ENCODE data around the gene PBX4. TPM values are rescaled to one million over a fixed set of nuclear protein-coding genes. Genes with fewer than 3 reads are reported as not detected.

The PBX4 gene
- total RNA-seq, 2 donors from 2014 or later, result 1.6 to 8.2 TPM

- Histone ChIP-seq H3K36me3 (replicated peaks in 1 of 2; ENCODE audit: insufficient read depth in 1 of 2, low read depth in 2 of 2) (peaks cover 29 to 55% of the 10 kb centered on the region in 2 donors), H3K27me3 (no peaks in the 10 kb centered on the region), H3K4me1 (no peaks in the 10 kb centered on the region), H3K9me3 (no peaks in the 10 kb centered on the region), H3K27ac (no peak overlapping the region), H3K4me3 (no peak overlapping the region)
- ATAC-seq, result no peak
- no peak for DNase-seq
- TF ChIP-seq POLR2A (IDR thresholded peaks at IDR 0.05) (no peak), CTCF (IDR thresholded peaks at IDR 0.05) (no peak)
- intact Hi-C loops (cut with DNase I), result loop anchor here (5.0 kb wide), 1 partner anchor 122 kb away; the partner anchor contains the start of gene YJEFN3
- 93 to 100% methylated on average over 3 to 21 of the region's 22 CpGs for WGBS, 2 donors
These were observed 31.1 kb upstream of the PBX4 start for GRCh38 chr19:19649580-19649995.

- Histone ChIP-seq H3K27ac (no peak overlapping the region), H3K27me3 (no peaks in the 10 kb centered on the region), H3K4me3 (no peak overlapping the region), H3K9me3 (no peaks in the 10 kb centered on the region), H3K36me3 (replicated peaks in 1 of 2; ENCODE audit: insufficient read depth in 1 of 2, low read depth in 2 of 2) (peaks cover 24 to 52% of the 10 kb centered on the region in 2 donors), H3K4me1 (peaks cover under 1% of the 10 kb centered on the region)
- TF ChIP-seq CTCF (IDR thresholded peaks at IDR 0.05) (no peak), POLR2A (IDR thresholded peaks at IDR 0.05) (no peak)
- ATAC-seq (no peak), DNase-seq (no peak)
- 88 to 91% methylated on average over 6 of the region's 6 CpGs for WGBS, 2 donors
- intact Hi-C loops (cut with DNase I), result loop anchor here (5.0 kb wide), 1 partner anchor 122 kb away; the partner anchor contains the start of gene YJEFN3
These were observed 30.7 kb upstream of the PBX4 start for GRCh38 chr19:19649155-19649554.

GRCh38 chr19:19647037-19647835, 28.7 kb upstream of the PBX4 start:
- Histone ChIP-seq H3K27ac (no peak overlapping the region), H3K4me1 (peaks cover 14% of the 10 kb centered on the region), H3K36me3 (replicated peaks in 1 of 2; ENCODE audit: insufficient read depth in 1 of 2, low read depth in 2 of 2) (peaks cover 11 to 34% of the 10 kb centered on the region in 2 donors), H3K27me3 (no peaks in the 10 kb centered on the region), H3K4me3 (no peak overlapping the region), H3K9me3 (no peaks in the 10 kb centered on the region)
- TF ChIP-seq CTCF (IDR thresholded peaks at IDR 0.05), result no peak
- TF ChIP-seq POLR2A (IDR thresholded peaks at IDR 0.05), result no peak
- intact Hi-C loops (cut with DNase I), result loop anchor here (5.0 kb wide), 1 partner anchor 120 kb away; the partner anchor contains the start of gene YJEFN3
- no peak for DNase-seq
- ATAC-seq, result no peak
- 90 to 93% methylated on average over 5 to 25 of the region's 29 CpGs for WGBS, 2 donors

GRCh38 chr19:19645233-19645870, 26.9 kb upstream of the PBX4 start:
- ATAC-seq (no peak), DNase-seq (no peak)
- intact Hi-C loops (cut with DNase I), result loop anchor here (5.0 kb wide), 1 partner anchor 118 kb away; the partner anchor contains the start of gene YJEFN3
- 92% methylated on average over 11 of the region's 17 CpGs; no CpG with 5 or more reads in 1 of the 2 donors for WGBS, 2 donors
- Histone ChIP-seq H3K4me3 (no peak overlapping the region), H3K27ac (no peak overlapping the region), H3K4me1 (peaks cover 14% of the 10 kb centered on the region), H3K36me3 (replicated peaks in 1 of 2; ENCODE audit: insufficient read depth in 1 of 2, low read depth in 2 of 2) (peaks cover 11 to 26% of the 10 kb centered on the region in 2 donors), H3K27me3 (no peaks in the 10 kb centered on the region), H3K9me3 (no peaks in the 10 kb centered on the region)
- no peak for TF ChIP-seq POLR2A (IDR thresholded peaks at IDR 0.05)
- TF ChIP-seq CTCF (IDR thresholded peaks at IDR 0.05), result no peak
